Glutamatergic neuron (in vitro differentiated cells): Measurements from ENCODE around the gene UNK. TPM values are rescaled to one million over a fixed set of nuclear protein-coding genes. Genes with fewer than 3 reads are reported as not detected.

ENCODE experiments used
- DNase-seq: peaks from one replicate; pipeline ENCODE4 v3.0.0; 2022
- H3K27ac Mint-ChIP-seq: one replicate; pipeline ENCODE4 v1.8.0; 2020; ENCODE audit warnings: mild to moderate bottlenecking, mixed read lengths, inconsistent platforms; ENCODE audit not compliant: unreplicated experiment
- H3K27me3 Mint-ChIP-seq: one replicate; pipeline ENCODE4 v1.8.0; 2020; ENCODE audit warnings: mild to moderate bottlenecking, moderate library complexity, mixed read lengths, inconsistent platforms; ENCODE audit not compliant: unreplicated experiment
- H3K36me3 Mint-ChIP-seq: one replicate; pipeline ENCODE4 v1.8.0; 2020; ENCODE audit warnings: mild to moderate bottlenecking, mixed read lengths, inconsistent platforms; ENCODE audit not compliant: unreplicated experiment
- H3K4me1 Mint-ChIP-seq: one replicate; pipeline ENCODE4 v1.8.0; 2020; ENCODE audit warnings: mild to moderate bottlenecking, low read depth, mixed read lengths, inconsistent platforms; ENCODE audit not compliant: unreplicated experiment
- H3K4me3 Mint-ChIP-seq: one replicate; pipeline ENCODE4 v1.8.0; 2020; ENCODE audit warnings: mild to moderate bottlenecking, mixed read lengths, inconsistent platforms; ENCODE audit not compliant: unreplicated experiment
- H3K9me3 Mint-ChIP-seq: one replicate; pipeline ENCODE4 v1.8.0; 2020; ENCODE audit warnings: mild to moderate bottlenecking, moderate library complexity, mixed read lengths, inconsistent platforms; ENCODE audit not compliant: unreplicated experiment
- total RNA-seq: library from RNA; stranded (reverse); fragmentation: NEBNext Ultra II Directional; extraction: Animal tissue kit (Norgen Biotek cat#: 25700); gene quantifications from one replicate; pipeline ENCODE4 v1.2.1, GENCODE V29; 2021; ENCODE audit not compliant: unreplicated experiment
- TF ChIP-seq, protein P1 (sequence below): fragments of 200-600 bp; sonication (generic); IDR thresholded peaks from one replicate; pipeline ENCODE4 v1.5.0; 2021; ENCODE audit not compliant: partially characterized antibody, unreplicated experiment

Gene UNK
- total RNA-seq, 1 donor from 2014 or later: 65.5 TPM

DNA sequence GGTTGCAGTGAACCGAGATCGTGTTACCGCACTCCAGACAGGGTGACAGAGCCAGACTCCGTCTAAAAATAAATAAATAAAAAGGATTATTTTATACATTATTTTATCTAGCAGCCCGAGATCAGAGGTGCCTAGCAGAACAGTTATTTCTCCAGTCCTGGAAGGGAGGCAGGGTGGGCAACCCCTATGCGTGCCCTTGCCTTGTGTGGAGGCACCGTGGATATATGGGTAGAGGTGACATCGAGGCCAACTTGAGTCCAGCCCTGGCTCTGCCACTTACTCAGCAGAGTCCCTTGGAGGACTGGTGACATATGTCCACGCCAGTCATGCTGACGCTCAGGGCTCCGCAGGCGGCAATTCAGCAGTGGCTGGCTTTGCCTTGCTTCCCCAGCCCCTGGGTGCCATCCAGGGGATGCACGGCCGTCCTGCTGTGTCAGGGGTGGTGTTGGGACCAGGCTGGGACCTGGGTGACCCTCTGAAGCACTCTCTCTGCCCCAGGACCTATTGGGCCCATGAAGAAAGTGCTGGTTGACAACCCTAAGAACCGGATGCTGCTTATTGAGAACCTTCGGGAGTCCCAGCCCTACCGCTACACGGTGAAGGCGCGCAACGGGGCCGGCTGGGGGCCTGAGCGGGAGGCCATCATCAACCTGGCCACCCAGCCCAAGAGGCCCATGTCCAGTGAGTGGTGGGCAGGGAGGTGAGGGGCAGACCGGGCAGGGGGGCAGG is 32.8 kb upstream of the UNK start:
- TF ChIP-seq, protein P1, sequence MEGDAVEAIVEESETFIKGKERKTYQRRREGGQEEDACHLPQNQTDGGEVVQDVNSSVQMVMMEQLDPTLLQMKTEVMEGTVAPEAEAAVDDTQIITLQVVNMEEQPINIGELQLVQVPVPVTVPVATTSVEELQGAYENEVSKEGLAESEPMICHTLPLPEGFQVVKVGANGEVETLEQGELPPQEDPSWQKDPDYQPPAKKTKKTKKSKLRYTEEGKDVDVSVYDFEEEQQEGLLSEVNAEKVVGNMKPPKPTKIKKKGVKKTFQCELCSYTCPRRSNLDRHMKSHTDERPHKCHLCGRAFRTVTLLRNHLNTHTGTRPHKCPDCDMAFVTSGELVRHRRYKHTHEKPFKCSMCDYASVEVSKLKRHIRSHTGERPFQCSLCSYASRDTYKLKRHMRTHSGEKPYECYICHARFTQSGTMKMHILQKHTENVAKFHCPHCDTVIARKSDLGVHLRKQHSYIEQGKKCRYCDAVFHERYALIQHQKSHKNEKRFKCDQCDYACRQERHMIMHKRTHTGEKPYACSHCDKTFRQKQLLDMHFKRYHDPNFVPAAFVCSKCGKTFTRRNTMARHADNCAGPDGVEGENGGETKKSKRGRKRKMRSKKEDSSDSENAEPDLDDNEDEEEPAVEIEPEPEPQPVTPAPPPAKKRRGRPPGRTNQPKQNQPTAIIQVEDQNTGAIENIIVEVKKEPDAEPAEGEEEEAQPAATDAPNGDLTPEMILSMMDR: no peak
- Mint-ChIP-seq H3K36me3 (no peaks in the 10 kb centered on the region), H3K9me3 (peaks cover 8% of the 10 kb centered on the region)

DNA sequence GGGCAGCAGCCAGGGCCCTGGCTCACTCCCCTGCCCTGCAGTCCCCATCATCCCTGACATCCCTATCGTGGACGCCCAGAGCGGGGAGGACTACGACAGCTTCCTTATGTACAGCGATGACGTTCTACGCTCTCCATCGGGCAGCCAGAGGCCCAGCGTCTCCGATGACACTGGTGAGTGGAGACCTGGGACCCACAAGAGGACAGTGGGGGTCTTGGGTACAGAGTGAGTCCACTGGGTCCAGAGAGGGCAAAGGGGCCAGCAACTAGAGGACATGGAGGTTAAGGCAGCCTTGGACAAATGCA is 32.2 kb upstream of the UNK start:
- TF ChIP-seq, protein P1: no peak
- Mint-ChIP-seq H3K4me3 (no peak overlapping the region), H3K36me3 (no peaks in the 10 kb centered on the region), H3K4me1 (peaks cover 6% of the 10 kb centered on the region), H3K9me3 (peaks cover 8% of the 10 kb centered on the region), H3K27me3 (peaks cover 18% of the 10 kb centered on the region), H3K27ac (peak overlapping the region; percentile 4)
- no peak for DNase-seq

More for the DNA sequence above, 32.8 kb upstream of the UNK start:
- no peak overlapping the region for H3K4me3 Mint-ChIP-seq
- H3K27ac Mint-ChIP-seq: no peak overlapping the region
- DNase-seq: no peak
- peaks cover 6% of the 10 kb centered on the region for H3K4me1 Mint-ChIP-seq
- peaks cover 18% of the 10 kb centered on the region for H3K27me3 Mint-ChIP-seq

DNA sequence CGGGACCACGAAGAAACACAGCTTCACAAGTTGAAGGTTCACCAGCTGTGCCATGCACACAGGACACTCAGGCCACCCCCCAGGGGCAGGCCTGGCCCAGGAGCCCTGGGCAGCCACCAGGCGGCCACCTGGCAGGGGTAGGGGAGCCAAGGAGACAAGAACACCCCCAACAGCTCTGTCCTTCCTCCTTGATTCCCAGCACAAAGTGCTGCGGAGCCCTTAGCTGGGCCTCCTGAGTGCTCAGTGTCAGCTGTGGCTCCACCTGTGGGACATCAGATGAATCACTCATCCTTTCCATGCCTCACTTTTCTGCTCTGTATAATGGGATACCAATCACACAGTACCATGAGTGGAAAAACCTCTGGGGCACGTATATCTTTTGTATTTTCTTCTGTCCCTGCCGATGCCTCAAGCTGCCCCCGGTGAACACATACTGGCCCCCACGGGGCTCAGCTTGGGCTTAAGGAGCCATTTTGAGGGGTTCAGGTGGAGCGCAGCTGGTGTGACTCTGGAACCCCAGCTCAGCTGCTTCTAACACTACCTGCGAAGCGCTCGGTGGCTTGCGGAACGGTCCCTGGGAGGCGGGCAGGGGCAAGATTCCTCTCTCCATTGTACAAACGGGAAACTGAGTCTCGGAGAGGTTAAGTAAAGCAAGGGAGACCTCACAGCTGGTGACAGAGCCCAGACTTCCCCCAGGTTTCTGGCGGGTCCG is 31.6 kb upstream of the UNK start:
- Mint-ChIP-seq H3K27ac (peak overlapping the region; percentile 43), H3K36me3 (no peaks in the 10 kb centered on the region), H3K4me1 (peaks cover 6% of the 10 kb centered on the region), H3K9me3 (peaks cover 8% of the 10 kb centered on the region), H3K27me3 (peaks cover 18% of the 10 kb centered on the region), H3K4me3 (no peak overlapping the region)
- no peak for DNase-seq
- TF ChIP-seq, protein P1: no peak

DNA sequence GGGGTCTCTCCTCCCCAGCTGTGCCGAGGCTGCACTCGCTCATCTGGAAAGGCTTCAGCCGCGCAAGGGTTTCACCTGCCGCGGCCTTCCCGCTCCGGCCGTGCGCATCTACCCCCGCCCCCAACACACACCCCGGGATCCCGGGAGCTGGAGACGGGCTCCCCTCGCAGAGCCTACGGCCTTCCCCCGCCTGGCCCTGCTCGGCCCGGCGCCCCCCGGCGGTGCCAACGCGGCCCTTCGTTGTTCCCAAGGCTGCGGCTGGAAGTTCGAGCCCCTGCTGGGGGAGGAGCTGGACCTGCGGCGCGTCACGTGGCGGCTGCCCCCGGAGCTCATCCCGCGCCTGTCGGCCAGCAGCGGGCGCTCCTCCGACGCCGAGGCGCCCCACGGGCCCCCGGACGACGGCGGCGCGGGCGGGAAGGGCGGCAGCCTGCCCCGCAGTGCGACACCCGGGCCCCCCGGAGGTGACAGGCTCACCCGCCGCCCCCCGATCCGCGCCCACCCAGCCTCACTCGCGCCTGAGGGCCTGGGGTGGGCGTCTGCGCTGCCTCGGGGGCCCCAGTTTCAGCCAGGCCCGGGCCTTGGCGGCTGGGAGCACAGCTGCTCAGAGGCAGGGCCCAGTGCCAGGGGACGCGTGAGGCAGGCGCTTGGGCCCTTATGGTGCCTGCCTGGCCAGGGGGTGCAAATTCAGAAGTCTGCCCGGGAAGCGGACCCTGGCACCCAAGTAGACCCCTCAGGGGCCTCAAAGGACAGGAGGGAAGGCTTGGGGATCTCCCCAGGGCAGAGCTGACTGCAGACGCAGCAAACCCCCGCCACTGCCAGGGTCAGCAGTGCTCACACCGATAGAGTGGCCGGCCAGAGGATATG is 30.9 kb upstream of the UNK start:
- no peaks in the 10 kb centered on the region for H3K36me3 Mint-ChIP-seq
- no peak overlapping the region for H3K4me3 Mint-ChIP-seq

More for the DNA sequence above, 30.9 kb upstream of the UNK start:
- Mint-ChIP-seq H3K9me3 (peaks cover 8% of the 10 kb centered on the region), H3K27ac (no peak overlapping the region), H3K27me3 (peaks cover 18% of the 10 kb centered on the region), H3K4me1 (peaks cover 6% of the 10 kb centered on the region)
- peak; percentile 77 for DNase-seq
- TF ChIP-seq, protein P1: peak; percentile 20
